ENCODE data around the gene INSYN1.

DNA sequence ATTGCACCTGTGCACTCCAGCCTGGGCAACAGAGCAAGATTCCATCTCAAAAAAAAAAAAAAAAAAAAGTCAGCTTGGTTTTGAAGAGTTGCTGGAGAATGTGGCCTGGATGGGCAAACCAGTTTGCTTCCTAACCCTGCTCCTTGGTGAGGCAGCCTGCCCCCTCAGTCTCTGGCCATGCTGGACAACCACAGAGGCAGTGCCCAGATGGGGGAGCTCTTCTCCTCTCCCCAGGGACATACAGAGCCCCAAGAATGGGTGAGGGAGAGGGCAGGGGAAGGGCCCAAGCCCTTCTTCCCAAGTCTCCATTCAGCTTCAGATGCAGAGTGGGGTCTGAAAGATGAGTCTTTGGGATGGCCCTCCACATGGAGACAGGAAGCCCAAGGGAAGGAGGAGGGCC lies 41.0 kb downstream of the INSYN1 start:
- TF ChIP-seq POLR2A (IDR thresholded peaks at IDR 0.05) = no peak
- TF ChIP-seq CTCF (IDR thresholded peaks at IDR 0.05) = no peak
